AG04449 (cell line): ENCODE measurements around the gene CTDSP2.
"Not testable (repeated sequence)": the region's sequence is repeated elsewhere in the genome, so short reads cannot be mapped to it uniquely, and the experiment has no call there.

ENCODE experiments used
- CTCF ChIA-PET: fragments of 350-600 bp; formaldehyde crosslinking; extraction: SDS; loops from one replicate; lab custom pipeline; 2021; ENCODE audit warnings: antibody characterized with exemption; lab: Yijun Ruan, JAX
- POLR2A ChIA-PET: fragments of 400-600, 350-600 bp; formaldehyde crosslinking; extraction: SDS; loops from one replicate; lab custom pipeline; 2020; ENCODE audit warnings: antibody characterized with exemption, inconsistent platforms; lab: Yijun Ruan, JAX
- DNase-seq: peaks from one replicate; pipeline ENCODE4 v3.0.0-alpha.2; 2010; ENCODE audit warnings: low read depth, low spot score
- H3K4me3 ChIP-seq: 2 replicates; pipeline ENCODE4 v1.5.1; 2011; ENCODE audit warnings: low read depth, mild to moderate bottlenecking, control low read depth, low read length
- CTCF ChIP-seq: IDR thresholded peaks from one replicate; pipeline ENCODE4 v1.5.1; 2011; ENCODE audit warnings: mild to moderate bottlenecking, moderate library complexity, low read length, control low read depth, inconsistent platforms; ENCODE audit not compliant: insufficient read depth; ENCODE audit errors: missing control alignments

CTDSP2 gene

DNA sequence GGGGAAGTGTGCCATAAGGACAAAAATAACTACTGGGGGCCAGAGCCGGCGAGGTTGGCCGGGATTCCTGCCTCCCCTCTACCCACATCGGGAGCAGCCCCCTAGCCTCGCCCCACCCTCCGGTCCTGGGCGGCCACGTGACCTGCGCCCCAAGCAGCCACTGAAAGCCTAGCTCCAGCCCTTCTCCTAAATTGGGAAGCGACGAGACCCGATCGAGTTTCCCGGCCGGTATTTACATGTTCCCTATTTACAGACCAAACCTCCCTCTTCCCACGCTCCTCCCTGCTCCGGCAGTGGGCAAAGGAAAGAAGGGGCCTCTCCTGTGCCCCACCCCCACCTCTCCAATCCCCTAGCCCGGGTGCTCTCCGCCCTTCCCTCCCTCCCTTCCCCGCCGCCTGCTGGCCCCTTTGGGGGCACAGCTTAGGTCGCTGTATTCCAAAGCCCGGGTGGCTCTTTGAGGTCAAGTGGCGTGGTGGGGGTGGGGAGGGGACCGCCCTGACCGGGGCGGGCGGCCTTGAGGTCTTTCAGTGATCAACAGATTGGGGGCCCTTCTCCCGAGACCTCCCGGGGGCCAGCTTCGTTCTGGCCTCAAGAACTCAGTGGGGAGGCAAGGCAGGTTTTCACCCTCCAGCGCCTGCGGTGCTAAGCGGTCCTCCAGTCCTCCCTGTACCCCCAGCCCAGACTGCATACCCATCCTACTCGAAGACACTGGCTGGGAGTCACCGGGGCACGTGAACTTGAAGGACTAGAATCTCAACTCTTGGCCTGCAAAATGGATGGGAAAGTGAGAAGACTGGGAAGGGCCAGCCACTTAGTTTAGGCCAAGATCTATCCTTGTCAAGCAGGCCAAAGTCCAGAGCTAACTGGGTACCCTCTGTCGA lies 6.3 kb upstream of the CTDSP2 start:
- ChIA-PET POLR2A (interaction anchor here (1.1 kb wide), 2 partner anchors 12 to 29 kb away, joined by 3 read pairs; no protein-coding TSS in a partner anchor), CTCF (interaction anchor here (0.8 to 1.3 kb wide), 3 partner anchors 8 to 50 kb away, joined by 3 to 4 read pairs (median 3); no protein-coding TSS in a partner anchor)
- TF ChIP-seq CTCF = no peak
- H3K4me3 ChIP-seq = no peak overlapping the region
- DNase-seq = no peak

DNA sequence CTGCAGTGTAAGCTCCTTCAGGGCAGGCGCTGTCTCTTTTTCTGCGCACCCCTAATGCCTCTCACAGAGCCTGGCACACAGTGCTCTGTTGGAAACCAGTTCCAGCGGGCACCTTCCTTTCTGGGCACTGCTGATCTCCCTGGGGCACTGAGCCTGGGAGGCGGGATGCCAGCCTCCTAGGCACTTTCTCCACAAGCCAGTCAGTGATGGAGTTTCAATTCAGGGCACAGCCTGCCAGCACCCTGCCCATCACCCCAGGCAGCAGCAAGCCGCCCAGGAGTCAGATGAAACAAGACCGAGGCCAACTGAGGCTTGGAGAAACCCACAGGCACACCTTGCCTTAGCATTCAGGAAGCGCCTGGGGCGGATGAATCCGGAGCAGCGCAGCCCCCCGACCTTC lies 5.7 kb upstream of the CTDSP2 start:
- POLR2A ChIA-PET = interaction anchor here (0.6 to 1.1 kb wide), 3 partner anchors 13 to 36 kb away, joined by 3 read pairs; no protein-coding TSS in a partner anchor
- CTCF ChIA-PET = interaction anchor here (1.1 to 1.7 kb wide), 4 partner anchors 13 to 69 kb away, joined by 3 to 5 read pairs (median 4); partner anchors contain the start of gene TSFM
- TF ChIP-seq CTCF = no peak
- DNase-seq = no peak
- no peak overlapping the region for H3K4me3 ChIP-seq

DNA sequence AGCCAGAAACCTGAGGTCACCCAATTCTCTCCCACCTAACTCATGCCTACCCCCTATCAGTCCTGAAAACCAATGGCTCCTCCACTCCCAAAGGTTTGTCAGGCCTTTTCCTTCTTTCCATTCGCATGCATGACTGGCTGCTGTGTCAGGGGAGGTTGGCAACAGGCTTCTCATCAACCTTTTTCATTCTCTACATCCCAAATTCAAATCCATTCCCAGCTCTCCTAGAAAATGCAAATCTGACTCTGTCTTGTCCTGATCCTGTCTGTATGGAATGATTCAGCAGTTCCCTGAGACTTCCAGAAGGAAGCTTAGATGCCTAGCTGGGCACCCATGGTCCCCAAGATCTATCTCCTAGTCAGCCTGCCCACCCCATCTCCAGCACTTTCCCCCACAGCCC lies 5.0 kb upstream of the CTDSP2 start:
- no peak overlapping the region for H3K4me3 ChIP-seq
- no peak for DNase-seq
- no peak for TF ChIP-seq CTCF

DNA sequence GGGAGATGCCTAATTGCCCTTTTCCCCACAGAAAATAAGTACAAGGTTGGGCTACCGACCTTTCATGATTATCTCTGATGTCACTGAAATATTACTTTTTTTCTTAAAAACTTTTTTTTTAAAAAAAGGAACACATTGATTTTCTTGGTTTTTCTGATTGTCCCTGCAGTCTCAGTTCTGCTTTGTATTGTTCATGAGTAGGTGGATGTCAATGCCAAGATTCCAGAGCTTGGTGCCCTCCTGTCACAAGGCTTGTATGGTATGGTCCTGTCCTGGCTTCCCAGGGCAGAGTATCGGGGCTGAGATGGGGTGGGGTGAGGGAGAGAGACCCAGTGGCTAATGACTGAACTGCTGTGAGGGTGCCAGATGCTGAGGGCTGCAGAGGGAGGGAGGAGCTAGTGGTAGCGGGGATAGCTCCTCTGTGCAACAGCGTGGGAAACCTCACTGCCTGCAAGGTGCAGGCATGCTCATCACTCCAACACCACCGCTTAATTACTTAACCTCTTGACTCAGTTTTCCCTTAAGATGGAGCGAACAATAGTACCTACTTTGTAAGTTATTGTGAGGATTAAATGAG lies 4.4 kb upstream of the CTDSP2 start:
- ChIA-PET POLR2A (interaction anchor here (1.2 kb wide), 1 partner anchor 46 kb away, joined by 3 read pairs; no protein-coding TSS in a partner anchor), CTCF (interaction anchor here (0.8 to 2.0 kb wide), 5 partner anchors 11 to 68 kb away, joined by 3 to 5 read pairs (median 5); partner anchors contain the start of gene TSFM)
- no peak overlapping the region for H3K4me3 ChIP-seq
- no peak for DNase-seq
- TF ChIP-seq CTCF = no peak

More for the DNA sequence above, 5.0 kb upstream of the CTDSP2 start:
- CTCF ChIA-PET = interaction anchor here (0.8 to 2.0 kb wide), 6 partner anchors 11 to 69 kb away, joined by 3 to 5 read pairs (median 5); partner anchors contain the start of gene TSFM
- POLR2A ChIA-PET = interaction anchor here (0.6 to 1.2 kb wide), 4 partner anchors 14 to 45 kb away, joined by 3 read pairs; no protein-coding TSS in a partner anchor

DNA sequence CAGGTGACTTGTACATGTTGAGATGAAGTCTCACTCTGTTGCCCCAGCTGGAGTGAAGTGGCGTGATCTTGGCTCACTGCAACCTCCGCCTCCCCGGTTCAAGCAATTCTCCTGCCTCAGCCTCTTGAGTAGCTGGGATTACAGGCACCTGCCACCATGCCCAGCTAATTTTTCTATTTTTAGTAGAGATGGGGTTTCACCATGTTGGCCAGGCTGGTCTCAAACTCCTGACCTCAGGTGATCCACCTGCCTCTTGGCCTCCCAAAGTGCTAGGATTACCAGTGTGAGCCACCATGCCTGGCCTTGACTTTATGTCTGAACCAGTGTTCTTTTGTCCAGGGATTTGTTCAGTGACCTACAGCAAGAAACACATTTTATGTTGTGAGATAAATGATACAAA lies 2.9 kb upstream of the CTDSP2 start:
- DNase-seq, POLR2A ChIA-PET, H3K4me3 ChIP-seq: not testable (repeated sequence)
- CTCF ChIA-PET = interaction anchor here (18.0 kb wide), 1 partner anchor 53 kb away, joined by 484 read pairs; no protein-coding TSS in a partner anchor

GRCh38 chr12:57849035-57849434 lies 2.5 kb upstream of the CTDSP2 start:
- TF ChIP-seq CTCF = no peak
- DNase-seq = no peak
- CTCF ChIA-PET = interaction anchor here (18.0 kb wide), 1 partner anchor 53 kb away, joined by 484 read pairs; no protein-coding TSS in a partner anchor
- no peak overlapping the region for H3K4me3 ChIP-seq
- POLR2A ChIA-PET = no interaction called here
